ENCODE data around the gene TTC5.
"Not testable (repeated sequence)": the region's sequence is repeated elsewhere in the genome, so short reads cannot be mapped to it uniquely, and the experiment has no call there.

The TTC5 gene

GRCh38 chr14:20274062-20274461 lies 31.7 kb downstream of the TTC5 start:
- no peak for TF ChIP-seq CTCF (conservative IDR thresholded peaks at IDR 0.05; ENCODE audit: low read depth, low read length)
- DNase-seq (ENCODE audit: low read depth), result no peak
- no peak overlapping the region for H3K4me3 ChIP-seq (ENCODE audit: low read depth, low read length)

GRCh38 chr14:20264361-20264760 lies 41.4 kb downstream of the TTC5 start:
- not testable (repeated sequence) for H3K4me3 ChIP-seq (ENCODE audit: low read depth, low read length); DNase-seq (ENCODE audit: low read depth)

GRCh38 chr14:20262642-20263128 lies 43.1 kb downstream of the TTC5 start:
- DNase-seq (ENCODE audit: low read depth), result peak; percentile 18
- TF ChIP-seq CTCF (conservative IDR thresholded peaks at IDR 0.05; ENCODE audit: low read depth, low read length), result no peak
- H3K4me3 ChIP-seq (ENCODE audit: low read depth, low read length), result no peak overlapping the region

- DNase-seq (ENCODE audit: low read depth), result no peak
Measured at GRCh38 chr14:20247646-20248246, 58.0 kb downstream of the TTC5 start.

More at GRCh38 chr14:20247646-20248246, 58.0 kb downstream of the TTC5 start:
- no peak for TF ChIP-seq CTCF (conservative IDR thresholded peaks at IDR 0.05; ENCODE audit: low read depth, low read length)
- no peak overlapping the region for H3K4me3 ChIP-seq (ENCODE audit: low read depth, low read length)
